Measurements from ENCODE around the gene NYAP1.

DNA sequence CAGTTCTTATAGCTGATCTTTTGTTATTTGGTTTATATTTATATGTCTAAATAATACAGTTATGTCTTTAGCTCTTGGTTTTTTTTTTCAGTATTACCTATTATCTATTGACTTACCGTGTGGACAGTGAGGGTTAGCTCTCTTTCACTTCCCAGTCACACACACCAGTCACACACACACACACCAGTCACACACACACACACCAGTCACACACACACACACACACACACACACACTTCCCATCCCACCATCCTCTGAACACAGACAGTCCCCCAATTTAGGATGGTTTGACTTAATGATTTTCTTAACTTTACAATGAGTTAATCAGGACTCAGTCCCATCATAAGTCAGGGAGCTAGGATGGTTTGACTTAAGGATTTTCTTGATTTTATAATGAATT, 36.4 kb downstream of the NYAP1 start:
- TF ChIP-seq POLR2A (IDR thresholded peaks at IDR 0.05) (no peak), POLR2AphosphoS5 (IDR thresholded peaks at IDR 0.05) (no peak), EP300 (IDR thresholded peaks at IDR 0.05; ENCODE audit: low read depth) (no peak)

All from transverse colon (tissue), 3 donors.